ENCODE measurements around the gene HNRNPC.

HNRNPC gene

DNA sequence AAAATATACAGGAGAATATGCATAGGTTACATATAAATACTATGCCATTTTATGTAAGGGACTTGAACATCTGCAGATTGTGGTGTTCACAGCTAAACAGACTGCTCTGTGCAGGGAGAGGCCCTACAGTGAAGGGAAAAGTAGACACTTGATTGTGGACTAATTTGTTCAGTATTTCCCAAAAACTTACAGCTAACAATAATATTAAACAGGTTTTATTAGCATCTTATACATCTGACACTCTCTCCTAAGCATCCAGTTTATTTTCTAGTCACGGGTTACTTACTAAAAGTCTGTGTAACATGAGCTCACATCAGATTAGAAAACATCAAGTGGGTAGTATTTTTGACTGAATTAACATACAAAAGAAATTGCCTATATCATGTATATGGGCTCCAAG lies 60.1 kb downstream of the HNRNPC start:
- no peak overlapping the region for H3K27ac ChIP-seq (ENCODE audit: low read depth, low read length)
- no peaks in the 10 kb centered on the region for H3K27me3 ChIP-seq (ENCODE audit: insufficient read depth, low read length)
- WGBS = 92% methylated on average over 1 of the region's 1 CpG
- H3K36me3 ChIP-seq (ENCODE audit: insufficient read depth, low read length) = peaks cover 85% of the 10 kb centered on the region
- H3K4me3 ChIP-seq (ENCODE audit: low read length) = no peak overlapping the region
- H3K4me1 ChIP-seq (ENCODE audit: insufficient read depth, low read length) = peaks cover 25% of the 10 kb centered on the region
- no peak overlapping the region for H3K9ac ChIP-seq (ENCODE audit: low read depth, low read length)
- H3K9me3 ChIP-seq (ENCODE audit: insufficient read depth, low read depth, low read length) = no peaks in the 10 kb centered on the region

DNA sequence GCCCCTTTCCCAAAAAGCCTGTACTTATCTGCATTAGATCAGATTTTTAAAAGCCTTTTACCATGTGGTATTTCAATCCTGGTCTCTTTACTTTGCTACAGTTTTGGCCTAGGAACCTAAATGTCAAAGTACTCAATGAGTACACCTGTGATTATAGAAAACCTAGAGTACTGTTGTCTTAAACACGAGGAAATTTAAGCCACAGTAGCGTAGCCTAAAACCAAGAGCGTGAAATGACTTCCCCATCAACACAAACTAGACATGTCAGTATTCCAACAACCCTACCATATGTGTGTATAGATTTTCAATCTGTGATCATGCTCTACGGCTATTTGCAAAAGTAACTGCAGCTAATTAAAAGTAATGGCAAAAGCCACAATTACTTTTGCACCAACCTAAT lies 60.7 kb downstream of the HNRNPC start:
- WGBS = 95% methylated on average over 4 of the region's 4 CpGs
- Histone ChIP-seq H3K4me1 (ENCODE audit: insufficient read depth, low read length) (peaks cover 31% of the 10 kb centered on the region), H3K9me3 (ENCODE audit: insufficient read depth, low read depth, low read length) (no peaks in the 10 kb centered on the region), H3K9ac (ENCODE audit: low read depth, low read length) (no peak overlapping the region), H3K27ac (ENCODE audit: low read depth, low read length) (no peak overlapping the region), H3K36me3 (ENCODE audit: insufficient read depth, low read length) (peaks cover 79% of the 10 kb centered on the region), H3K27me3 (ENCODE audit: insufficient read depth, low read length) (no peaks in the 10 kb centered on the region), H3K4me3 (ENCODE audit: low read length) (no peak overlapping the region)

DNA sequence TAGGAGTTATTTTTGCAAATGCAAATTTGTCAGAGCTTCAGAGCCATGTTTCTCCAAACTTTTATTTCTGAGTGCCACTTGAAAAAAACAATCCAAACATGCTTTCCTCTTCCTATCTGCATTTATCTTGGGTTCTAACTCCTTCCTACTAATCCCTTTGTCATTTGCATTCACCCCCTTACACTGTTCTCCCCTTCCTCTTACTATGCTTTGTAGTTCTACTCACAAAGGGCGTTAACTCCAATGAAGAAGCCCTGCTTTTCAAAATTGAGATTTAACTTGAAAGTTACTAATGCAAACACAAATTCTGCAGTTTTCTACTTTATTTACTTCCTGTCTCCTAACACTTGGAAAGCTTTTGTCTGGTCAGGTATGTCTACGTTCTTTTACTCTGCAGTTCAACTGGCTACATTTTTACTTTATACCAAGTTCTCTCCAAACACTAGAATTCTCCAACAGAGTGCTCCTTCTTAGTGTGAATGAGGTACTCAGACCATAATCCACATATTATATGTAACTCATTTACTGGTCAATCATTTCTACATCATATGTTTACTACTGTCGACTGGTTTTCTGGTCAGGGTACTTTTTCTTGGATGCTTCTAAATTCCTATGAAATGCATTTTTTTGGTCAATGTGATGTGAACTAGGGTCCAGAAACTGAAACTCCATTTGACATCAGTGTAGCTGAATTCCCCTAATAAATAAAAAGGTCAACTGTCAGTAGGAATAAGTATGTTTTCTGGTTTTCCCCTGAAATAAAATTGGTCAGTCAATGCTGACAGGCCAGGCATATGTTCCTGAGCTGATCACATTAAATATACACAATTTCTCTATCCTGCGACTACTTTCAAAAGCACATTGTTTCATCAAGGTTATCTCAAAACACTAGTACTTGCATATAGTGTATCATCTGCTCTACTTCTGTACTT lies 62.2 kb downstream of the HNRNPC start:
- 92% methylated on average over 4 of the region's 4 CpGs for WGBS
- Histone ChIP-seq H3K27ac (ENCODE audit: low read depth, low read length) (no peak overlapping the region; the same call in 1 of the 2 replicates), H3K9me3 (ENCODE audit: insufficient read depth, low read depth, low read length) (no peaks in the 10 kb centered on the region), H3K36me3 (ENCODE audit: insufficient read depth, low read length) (peaks cover 64% of the 10 kb centered on the region), H3K27me3 (ENCODE audit: insufficient read depth, low read length) (no peaks in the 10 kb centered on the region), H3K4me3 (ENCODE audit: low read length) (no peak overlapping the region), H3K4me1 (ENCODE audit: insufficient read depth, low read length) (peaks cover 31% of the 10 kb centered on the region), H3K9ac (ENCODE audit: low read depth, low read length) (no peak overlapping the region)

DNA sequence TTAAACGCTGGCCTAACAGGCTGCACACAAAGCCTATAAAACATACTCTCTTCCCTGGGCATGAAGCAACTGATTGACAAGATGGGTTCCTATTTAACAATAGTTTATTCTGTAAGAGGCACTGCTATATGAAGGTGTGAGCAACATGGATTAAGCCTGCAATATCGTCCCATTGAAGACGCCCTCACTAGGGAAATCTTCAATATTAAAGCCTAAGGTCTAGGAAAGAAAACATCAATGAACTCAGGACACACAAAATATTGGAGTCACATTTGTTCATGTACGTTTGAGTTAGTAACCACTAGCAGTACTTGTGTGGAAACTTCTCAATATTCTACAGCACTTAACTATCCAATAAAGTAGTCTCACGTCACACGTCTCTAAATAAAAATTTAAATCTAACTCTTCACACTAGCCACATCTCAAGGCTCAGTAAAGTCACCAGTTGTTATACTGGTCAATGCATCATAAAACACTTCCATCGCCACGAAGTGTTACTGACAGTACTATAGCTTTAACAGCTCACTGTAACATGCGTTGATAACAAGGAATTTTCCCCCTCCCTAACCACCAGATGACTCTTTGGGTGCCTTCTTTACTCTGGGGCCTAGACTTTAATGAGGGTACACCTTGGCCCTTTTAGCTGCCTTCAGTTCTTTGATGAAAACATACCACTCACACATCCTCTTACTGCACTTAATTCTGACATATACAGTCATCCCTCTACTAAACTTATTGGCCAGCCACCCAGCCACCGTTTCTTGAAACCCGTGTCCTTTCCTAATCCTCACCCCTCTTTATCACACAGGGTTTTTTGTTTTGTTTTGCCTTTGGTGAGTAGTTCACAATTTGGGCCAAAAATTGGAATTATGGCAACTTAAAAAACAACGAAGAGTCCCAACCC lies 63.3 kb downstream of the HNRNPC start:
- H3K4me3 ChIP-seq (ENCODE audit: low read length) = no peak overlapping the region
- WGBS = 94% methylated on average over 12 of the region's 12 CpGs
- H3K9ac ChIP-seq (ENCODE audit: low read depth, low read length) = no peak overlapping the region
- no peak overlapping the region; the same call in 1 of the 2 replicates for H3K27ac ChIP-seq (ENCODE audit: low read depth, low read length)
- H3K9me3 ChIP-seq (ENCODE audit: insufficient read depth, low read depth, low read length) = no peaks in the 10 kb centered on the region
- no peaks in the 10 kb centered on the region for H3K27me3 ChIP-seq (ENCODE audit: insufficient read depth, low read length)
- H3K36me3 ChIP-seq (ENCODE audit: insufficient read depth, low read length) = peaks cover 53% of the 10 kb centered on the region
- peaks cover 31% of the 10 kb centered on the region for H3K4me1 ChIP-seq (ENCODE audit: insufficient read depth, low read length)

DNA sequence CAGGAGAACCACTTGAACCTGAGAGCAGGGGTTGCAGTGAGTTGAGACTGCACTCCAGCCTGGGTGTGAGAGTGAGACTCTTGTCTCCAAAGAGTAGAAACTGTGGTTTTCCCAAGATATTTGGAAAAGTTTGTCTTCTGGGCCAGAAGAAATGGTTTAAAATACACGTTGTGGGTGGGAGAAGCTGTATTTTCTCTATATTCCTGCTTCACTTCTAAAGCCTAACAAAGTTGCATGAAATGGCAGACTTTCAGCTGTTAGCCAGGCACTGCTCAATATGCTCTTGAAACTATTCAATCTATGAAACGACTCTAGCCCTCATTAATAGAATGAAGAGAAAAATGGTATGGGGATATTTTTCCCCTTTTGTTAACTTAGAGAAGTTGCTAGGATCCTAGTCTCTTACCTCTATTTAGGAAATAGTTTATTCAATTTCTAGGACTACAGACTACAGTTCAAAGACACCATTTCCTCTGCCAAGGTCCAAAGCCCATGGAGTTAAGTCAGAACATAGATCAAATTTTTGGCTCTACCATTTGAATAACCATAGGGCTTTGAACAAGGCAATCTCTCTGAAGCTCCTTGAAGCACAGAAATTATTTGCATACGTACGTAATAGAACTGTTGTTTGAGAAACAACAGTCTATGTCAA lies 64.1 kb downstream of the HNRNPC start:
- H3K27me3 ChIP-seq (ENCODE audit: insufficient read depth, low read length) = no peaks in the 10 kb centered on the region
- H3K36me3 ChIP-seq (ENCODE audit: insufficient read depth, low read length) = peaks cover 50% of the 10 kb centered on the region
- H3K4me3 ChIP-seq (ENCODE audit: low read length) = no peak overlapping the region
- peaks cover 29% of the 10 kb centered on the region for H3K4me1 ChIP-seq (ENCODE audit: insufficient read depth, low read length)
- H3K9ac ChIP-seq (ENCODE audit: low read depth, low read length) = no peak overlapping the region
- WGBS = 92% methylated on average over 3 of the region's 4 CpGs
- H3K27ac ChIP-seq (ENCODE audit: low read depth, low read length) = no peak overlapping the region
- H3K9me3 ChIP-seq (ENCODE audit: insufficient read depth, low read depth, low read length) = no peaks in the 10 kb centered on the region

DNA sequence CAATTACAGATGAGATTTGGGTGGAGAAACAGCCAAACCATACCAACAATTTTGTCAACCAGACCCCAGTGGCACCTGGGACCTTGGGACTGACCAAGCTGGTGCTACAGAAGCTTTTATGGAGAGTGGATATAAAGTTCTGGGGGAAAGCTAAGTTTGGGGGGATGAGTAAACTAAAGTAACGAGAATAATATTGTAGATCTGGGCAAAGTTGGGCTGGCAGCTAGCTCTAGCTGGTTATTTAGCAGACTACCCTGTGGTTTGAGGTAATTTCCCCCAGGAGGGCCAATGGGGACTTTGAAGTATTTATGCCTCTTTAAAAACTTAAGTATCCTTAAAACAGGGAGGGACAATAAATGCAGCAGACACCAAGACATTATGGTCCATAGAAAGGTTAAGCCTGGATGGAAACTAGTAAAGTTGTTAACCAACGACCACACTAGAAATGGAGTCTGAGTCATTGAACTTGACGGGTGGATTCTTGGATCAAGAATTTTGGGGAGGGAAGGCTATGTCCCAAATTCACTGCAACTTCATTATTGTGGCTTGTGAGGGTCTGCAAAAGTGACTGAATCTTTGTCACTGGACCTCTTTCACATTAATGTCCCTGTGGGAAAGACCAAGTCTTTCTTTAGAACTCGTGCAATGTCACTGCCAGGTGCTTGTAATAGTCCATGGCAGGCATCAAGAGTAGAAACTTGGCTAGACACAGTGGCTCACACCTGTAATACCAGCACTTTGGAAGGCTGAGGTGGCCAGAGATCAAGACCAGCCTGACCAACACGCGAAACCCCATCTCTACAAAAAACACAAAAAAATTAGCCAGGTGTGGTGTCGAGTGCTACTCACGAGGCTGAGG lies 64.8 kb downstream of the HNRNPC start:
- peaks cover 42% of the 10 kb centered on the region for H3K36me3 ChIP-seq (ENCODE audit: insufficient read depth, low read length)
- H3K27ac ChIP-seq (ENCODE audit: low read depth, low read length) = peak overlapping the region; percentile 42; the same call in 1 of the 2 replicates
- no peaks in the 10 kb centered on the region for H3K27me3 ChIP-seq (ENCODE audit: insufficient read depth, low read length)
- H3K9ac ChIP-seq (ENCODE audit: low read depth, low read length) = no peak overlapping the region
- H3K4me1 ChIP-seq (ENCODE audit: insufficient read depth, low read length) = peaks cover 28% of the 10 kb centered on the region
- no peak overlapping the region for H3K4me3 ChIP-seq (ENCODE audit: low read length)
- 93% methylated on average over 8 of the region's 8 CpGs for WGBS
- no peaks in the 10 kb centered on the region for H3K9me3 ChIP-seq (ENCODE audit: insufficient read depth, low read depth, low read length)

DNA sequence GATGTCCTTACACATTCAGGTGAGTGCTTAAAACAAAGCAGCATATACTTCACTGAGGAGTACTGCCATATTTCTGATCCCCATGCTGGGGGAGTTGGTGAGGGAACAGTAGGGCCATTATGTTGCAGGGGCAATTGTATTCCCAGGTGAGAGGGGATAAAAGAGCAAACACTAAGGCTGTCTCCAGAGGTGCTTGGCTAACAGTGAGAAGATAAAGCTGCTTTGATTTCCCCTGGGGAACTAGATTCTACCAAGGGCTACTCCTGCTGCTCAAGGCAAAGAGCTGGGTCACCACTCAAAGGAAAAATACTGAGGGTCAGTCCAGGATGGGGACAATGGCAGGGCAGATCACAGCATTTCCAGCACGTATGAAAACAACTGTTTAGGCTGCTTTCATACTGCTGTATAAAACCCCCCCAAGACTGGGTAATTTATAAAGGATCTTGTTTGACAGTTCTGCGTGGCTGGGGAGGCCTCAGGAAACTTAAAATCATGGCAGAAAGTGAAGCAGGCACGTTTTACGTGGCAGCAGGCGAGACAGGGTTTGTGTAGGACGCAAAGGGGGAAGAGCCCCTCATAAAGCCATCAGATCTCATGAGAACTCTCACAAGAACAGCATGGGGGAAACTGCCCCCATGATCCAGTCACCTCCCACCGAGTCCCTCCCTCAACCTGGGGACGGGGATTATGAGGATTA lies 65.6 kb downstream of the HNRNPC start:
- no peaks in the 10 kb centered on the region for H3K9me3 ChIP-seq (ENCODE audit: insufficient read depth, low read depth, low read length)
- peaks cover 34% of the 10 kb centered on the region for H3K36me3 ChIP-seq (ENCODE audit: insufficient read depth, low read length)
- 86% methylated on average over 7 of the region's 8 CpGs for WGBS
- H3K27ac ChIP-seq (ENCODE audit: low read depth, low read length) = peak overlapping the region; percentile 42; the same call in 1 of the 2 replicates
- no peaks in the 10 kb centered on the region for H3K27me3 ChIP-seq (ENCODE audit: insufficient read depth, low read length)
- H3K9ac ChIP-seq (ENCODE audit: low read depth, low read length) = no peak overlapping the region
- H3K4me3 ChIP-seq (ENCODE audit: low read length) = no peak overlapping the region
- peaks cover 23% of the 10 kb centered on the region for H3K4me1 ChIP-seq (ENCODE audit: insufficient read depth, low read length)

DNA sequence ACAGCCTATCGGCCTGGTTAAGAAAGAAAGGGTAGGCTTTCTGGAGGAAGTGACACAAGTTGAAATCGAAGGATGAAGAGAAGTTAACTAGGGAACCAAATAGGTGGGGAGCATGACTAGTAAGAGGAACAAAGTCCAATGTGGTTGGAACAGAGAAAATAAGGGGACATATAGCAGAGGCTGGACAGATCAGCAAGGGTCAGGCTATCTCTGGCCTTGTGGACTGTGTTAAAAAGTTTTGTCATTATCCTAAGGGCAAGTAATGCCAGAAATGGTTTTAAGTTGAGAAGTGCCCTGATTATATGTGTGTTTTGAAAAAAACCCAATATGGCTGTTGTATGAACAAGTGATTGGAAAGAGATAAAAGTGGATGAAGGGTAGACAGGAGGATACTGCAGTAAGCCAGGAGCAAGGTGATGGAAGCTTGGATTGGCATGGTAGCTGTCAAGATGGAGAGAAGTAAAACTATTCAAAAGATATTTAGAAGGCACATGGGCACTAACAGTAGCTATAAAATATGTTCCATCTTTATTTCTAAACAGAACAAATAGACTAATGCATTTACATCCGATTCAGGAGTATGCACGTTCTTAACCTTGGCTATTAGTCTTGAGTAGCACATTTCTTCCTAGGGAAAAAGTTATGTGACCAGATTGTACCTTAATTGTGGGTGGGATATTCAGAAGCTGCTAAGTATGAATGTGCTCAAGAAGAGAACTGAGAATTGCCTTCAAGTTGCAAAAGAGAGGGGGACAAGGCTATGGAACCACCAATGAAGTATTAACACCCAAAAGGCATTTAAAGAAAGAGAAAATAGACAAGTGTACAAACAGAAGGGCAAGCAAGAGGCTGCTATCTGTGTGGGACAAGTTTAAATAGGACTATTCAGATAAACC lies 66.5 kb downstream of the HNRNPC start:
- H3K9ac ChIP-seq (ENCODE audit: low read depth, low read length) = no peak overlapping the region
- H3K36me3 ChIP-seq (ENCODE audit: insufficient read depth, low read length) = peaks cover 25% of the 10 kb centered on the region
- no peaks in the 10 kb centered on the region for H3K9me3 ChIP-seq (ENCODE audit: insufficient read depth, low read depth, low read length)
- 93% methylated on average over 4 of the region's 4 CpGs for WGBS
- no peaks in the 10 kb centered on the region for H3K27me3 ChIP-seq (ENCODE audit: insufficient read depth, low read length)
- no peak overlapping the region for H3K4me3 ChIP-seq (ENCODE audit: low read length)
- H3K4me1 ChIP-seq (ENCODE audit: insufficient read depth, low read length) = peaks cover 21% of the 10 kb centered on the region
- no peak overlapping the region; the same call in 1 of the 2 replicates for H3K27ac ChIP-seq (ENCODE audit: low read depth, low read length)

DNA sequence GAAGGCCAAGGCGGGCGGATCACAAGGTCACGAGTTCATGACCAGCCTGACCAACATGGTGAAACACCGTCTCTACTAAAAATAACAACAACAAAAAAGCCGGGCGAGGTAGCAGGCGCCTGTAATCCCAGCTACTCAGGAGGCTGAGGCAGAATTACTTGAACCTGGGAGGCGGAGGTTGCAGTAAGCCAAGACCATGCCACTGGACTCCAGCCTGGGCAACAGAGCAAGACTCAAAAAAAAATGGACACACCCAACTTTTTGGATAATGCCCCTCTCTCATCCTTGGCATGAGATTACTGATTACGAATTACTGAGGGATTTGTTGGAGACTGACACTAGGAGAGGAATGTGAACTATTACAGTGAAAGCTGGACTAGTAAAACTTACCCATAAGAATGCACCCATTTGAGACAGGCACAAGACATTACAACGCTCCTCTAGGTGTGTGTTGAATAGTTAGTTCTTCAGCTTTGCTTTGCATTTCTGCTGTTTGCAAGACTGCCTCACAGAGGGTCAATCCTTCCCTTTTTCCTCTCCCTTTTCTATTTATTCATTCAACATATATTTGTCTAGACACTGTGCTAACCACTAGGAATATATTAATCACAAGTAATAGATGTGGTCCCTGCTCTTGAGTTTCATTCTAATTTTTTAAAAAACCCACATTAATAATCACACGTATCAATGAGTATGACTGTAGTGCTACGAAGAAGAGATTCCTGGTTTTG lies 67.3 kb downstream of the HNRNPC start:
- no peak overlapping the region for H3K27ac ChIP-seq (ENCODE audit: low read depth, low read length)
- peaks cover 15% of the 10 kb centered on the region; the same call in 1 of the 2 replicates for H3K4me1 ChIP-seq (ENCODE audit: insufficient read depth, low read length)
- no peaks in the 10 kb centered on the region for H3K27me3 ChIP-seq (ENCODE audit: insufficient read depth, low read length)
- peaks cover 17% of the 10 kb centered on the region for H3K36me3 ChIP-seq (ENCODE audit: insufficient read depth, low read length)
- H3K4me3 ChIP-seq (ENCODE audit: low read length) = no peak overlapping the region
- WGBS = 84% methylated on average over 11 of the region's 12 CpGs
- no peak overlapping the region for H3K9ac ChIP-seq (ENCODE audit: low read depth, low read length)
- H3K9me3 ChIP-seq (ENCODE audit: insufficient read depth, low read depth, low read length) = 0 out of 2 replicates have a peak, but pooled peaks cover 3% of the 10 kb centered on the region
